Naive thymus-derived CD4-positive, alpha-beta T cell (primary cell): ENCODE measurements around the gene DMRT3. TPM values are rescaled to one million over a fixed set of nuclear protein-coding genes. Genes with fewer than 3 reads are reported as not detected.

Experiments used
- polyA plus RNA-seq, 2 donors: library from polyadenylated mRNA; unstranded; fragments of 300-500 nt; fragmentation: Illumina TruSeq; gene quantifications; one replicate each; pipeline ENCODE4 v1.2.3, GENCODE V29; 2021
- total RNA-seq, 6 experiments: library from RNA in 5 of 6; stranded (reverse) in 5 of 6; gene quantifications; 1 replicate in 5 of 6; 2 replicates in 1 of 6; pipeline ENCODE4 v1.2.3 and lab custom pipeline; 2021 to 2026

Gene DMRT3
- total and polyA plus RNA-seq, 7 experiments from 2014 or later: not detected

Other genes starting within 250 kb of the DMRT3 start
- gene DMRT1, start 135.0 kb upstream of the DMRT3 start, total RNA-seq: not detected
- not detected for gene DMRT1, start 135.0 kb upstream of the DMRT3 start, polyA plus RNA-seq
- under 1 TPM in 1 of 5 experiments, not detected in 4; 0.44 TPM for gene DMRT2, start 73.7 kb downstream of the DMRT3 start, total RNA-seq
- gene DMRT2, start 73.7 kb downstream of the DMRT3 start, polyA plus RNA-seq: not detected